Activated T-cell treated with anti-CD3 and anti-CD28 coated beads, Interleukin-2, amount 50 U/mL, for 24 hours (primary cell): ENCODE data around the gene AHRR.
"Not testable (repeated sequence)": the region's sequence is repeated elsewhere in the genome, so short reads cannot be mapped to it uniquely, and the experiment has no call there.

Experiments
- DNase-seq: peaks from one replicate; pipeline ENCODE4 v3.0.0-alpha.2; 2020
- H3K27ac Mint-ChIP-seq: 2 replicates; pipeline ENCODE4 v1.8.0; 2020; ENCODE audit warnings: mild to moderate bottlenecking, mixed read lengths
- H3K27me3 Mint-ChIP-seq: 2 replicates; pipeline ENCODE4 v1.8.0; 2020; ENCODE audit warnings: mixed read lengths
- H3K36me3 Mint-ChIP-seq: 2 replicates; pipeline ENCODE4 v1.8.0; 2020; ENCODE audit warnings: low read depth, mixed read lengths
- H3K4me1 Mint-ChIP-seq: 2 replicates; pipeline ENCODE4 v1.8.0; 2020; ENCODE audit warnings: low read depth, mixed read lengths
- H3K4me3 Mint-ChIP-seq: 2 replicates; pipeline ENCODE4 v1.8.0; 2020; ENCODE audit warnings: mild to moderate bottlenecking, moderate library complexity, mixed read lengths
- H3K9me3 Mint-ChIP-seq: 2 replicates; pipeline ENCODE4 v1.8.0; 2020; ENCODE audit warnings: mixed read lengths

The AHRR gene

GRCh38 chr5:321230-321725 lies at the start of gene AHRR:
TSS of gene AHRR (plus strand) at chr5:321714. CDS start at chr5:343903, 22,189 bp downstream.
- H3K27ac Mint-ChIP-seq, result peak within 1 kb of the TSS; percentile 64
- no peaks in the 10 kb centered on the region for H3K9me3 Mint-ChIP-seq
- H3K4me3 Mint-ChIP-seq, result peak within 1 kb of the TSS; percentile 76
- peaks cover 21% of the 10 kb centered on the region for H3K4me1 Mint-ChIP-seq
- peaks cover 17% of the 10 kb centered on the region for H3K36me3 Mint-ChIP-seq
- peak; percentile 75 for DNase-seq
- H3K27me3 Mint-ChIP-seq, result peaks cover 42% of the 10 kb centered on the region

- H3K4me3 Mint-ChIP-seq, result peak overlapping the region; percentile 86
- peaks cover 41% of the 10 kb centered on the region for H3K4me1 Mint-ChIP-seq
- H3K9me3 Mint-ChIP-seq, H3K27me3 Mint-ChIP-seq, DNase-seq: not testable (repeated sequence)
- H3K27ac Mint-ChIP-seq, result peak overlapping the region; percentile 97
- peaks cover 55% of the 10 kb centered on the region for H3K36me3 Mint-ChIP-seq
These were observed 49.7 kb upstream of the AHRR start for GRCh38 chr5:271828-272167.

GRCh38 chr5:273091-273490 lies 48.4 kb upstream of the AHRR start:
- H3K36me3 Mint-ChIP-seq, result peaks cover 49% of the 10 kb centered on the region

DNA sequence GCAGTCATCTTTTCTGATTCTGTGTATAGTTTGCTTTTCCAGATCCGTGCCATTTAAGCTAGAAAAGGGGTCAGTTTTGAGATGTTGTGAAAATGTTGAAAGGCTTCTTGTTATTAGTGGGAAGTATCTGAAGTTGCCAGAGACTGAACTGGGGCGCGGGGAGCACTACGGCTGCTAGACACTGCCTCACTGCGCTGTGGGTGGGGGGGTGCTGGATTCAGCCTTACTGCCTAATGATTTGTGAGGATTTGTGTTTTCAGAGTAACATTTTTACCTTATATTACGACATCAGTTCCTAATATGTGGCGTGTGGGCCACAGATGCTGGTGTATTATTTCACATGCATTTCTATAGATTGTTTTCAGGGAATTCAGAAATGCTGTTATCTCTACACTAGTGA lies 48.0 kb upstream of the AHRR start:
- Mint-ChIP-seq H3K27ac (peak overlapping the region; percentile 84), H3K4me1 (peaks cover 43% of the 10 kb centered on the region), H3K36me3 (peaks cover 53% of the 10 kb centered on the region), H3K4me3 (peak overlapping the region; percentile 78)
- H3K9me3 Mint-ChIP-seq, DNase-seq, H3K27me3 Mint-ChIP-seq: not testable (repeated sequence)

More at GRCh38 chr5:273091-273490, 48.4 kb upstream of the AHRR start:
- not testable (repeated sequence) for H3K27me3 Mint-ChIP-seq, DNase-seq, H3K9me3 Mint-ChIP-seq
- peak overlapping the region; percentile 78 for H3K4me3 Mint-ChIP-seq
- peak overlapping the region; percentile 84 for H3K27ac Mint-ChIP-seq
- peaks cover 41% of the 10 kb centered on the region for H3K4me1 Mint-ChIP-seq

GRCh38 chr5:274346-274745 lies 47.2 kb upstream of the AHRR start:
- not testable (repeated sequence) for DNase-seq, H3K27me3 Mint-ChIP-seq, H3K9me3 Mint-ChIP-seq
- Mint-ChIP-seq H3K36me3 (peaks cover 58% of the 10 kb centered on the region), H3K4me1 (peaks cover 48% of the 10 kb centered on the region), H3K27ac (peak overlapping the region; percentile 67), H3K4me3 (peak overlapping the region; percentile 20)

GRCh38 chr5:278646-279045 lies 42.9 kb upstream of the AHRR start:
- Mint-ChIP-seq H3K27ac (no peak overlapping the region), H3K36me3 (peaks cover 79% of the 10 kb centered on the region), H3K4me3 (no peak overlapping the region), H3K4me1 (peaks cover 67% of the 10 kb centered on the region), H3K9me3 (no peaks in the 10 kb centered on the region), H3K27me3 (no peaks in the 10 kb centered on the region)
- no peak for DNase-seq

DNA sequence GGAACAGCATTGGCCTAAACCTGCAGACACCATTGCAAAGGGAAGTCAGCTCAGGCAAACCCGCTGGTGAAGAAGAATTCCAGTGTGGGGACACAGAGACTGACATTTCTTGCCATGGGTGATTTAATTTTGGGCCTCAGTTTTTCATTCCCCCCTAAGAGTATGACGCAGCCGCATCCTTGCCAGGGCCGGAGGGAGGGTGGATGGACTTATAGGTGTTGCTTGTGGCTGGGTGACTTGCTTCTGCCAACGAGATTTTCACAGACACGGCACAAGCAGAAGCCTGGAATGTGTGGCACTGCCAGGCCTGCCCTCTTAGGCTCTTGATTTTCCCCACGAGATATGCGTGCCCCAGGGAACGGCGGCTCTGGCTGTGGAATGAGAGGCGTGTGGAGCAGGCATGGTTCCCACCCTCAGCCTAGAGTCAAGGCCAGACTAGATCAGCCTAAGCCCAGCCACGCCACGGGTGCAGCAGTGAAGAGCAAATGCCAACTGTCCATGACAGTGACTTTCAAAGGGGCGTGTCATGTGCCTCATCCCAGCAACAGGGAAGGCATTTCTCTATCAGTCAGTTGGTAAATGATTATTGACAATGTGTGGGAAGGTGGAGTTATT lies 42.4 kb upstream of the AHRR start:
- not testable (repeated sequence) for H3K27me3 Mint-ChIP-seq, H3K27ac Mint-ChIP-seq, H3K9me3 Mint-ChIP-seq, H3K4me3 Mint-ChIP-seq, DNase-seq
- Mint-ChIP-seq H3K36me3 (peaks cover 79% of the 10 kb centered on the region), H3K4me1 (peaks cover 68% of the 10 kb centered on the region)

DNA sequence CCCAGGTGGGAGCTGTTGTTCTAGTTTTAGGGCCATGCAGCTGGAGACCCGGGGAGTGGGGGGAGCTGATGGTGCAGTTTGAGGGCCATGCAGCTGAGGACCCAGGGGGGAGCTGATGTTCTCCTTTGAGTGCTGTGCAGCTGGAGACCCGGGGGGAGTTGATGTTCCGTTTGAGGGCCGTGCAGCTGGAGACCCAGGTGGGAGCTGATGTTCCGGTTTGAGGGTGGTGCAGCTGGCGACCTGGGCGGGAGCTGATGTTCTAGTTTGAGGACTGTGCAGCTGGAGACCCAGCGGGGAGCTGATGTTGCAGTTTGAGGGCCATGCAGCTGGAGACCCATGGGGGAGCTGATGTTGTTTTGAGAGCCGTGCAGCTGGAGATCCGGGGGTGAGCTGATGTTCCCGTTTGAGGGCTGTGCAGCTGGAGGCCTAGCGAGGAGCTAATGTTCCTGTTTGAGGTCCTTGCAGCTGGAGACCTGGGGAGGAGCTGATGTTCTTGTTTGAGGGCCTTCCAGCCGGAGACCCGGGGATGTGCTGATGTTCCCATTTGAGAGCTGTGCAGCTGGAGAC lies 35.4 kb upstream of the AHRR start:
- peaks cover 53% of the 10 kb centered on the region for H3K4me1 Mint-ChIP-seq
- DNase-seq, result no peak
- no peaks in the 10 kb centered on the region for H3K9me3 Mint-ChIP-seq
- no peak overlapping the region for H3K27ac Mint-ChIP-seq
- H3K4me3 Mint-ChIP-seq, result no peak overlapping the region
- peaks cover 84% of the 10 kb centered on the region for H3K36me3 Mint-ChIP-seq
- no peaks in the 10 kb centered on the region for H3K27me3 Mint-ChIP-seq

- not testable (repeated sequence) for DNase-seq, H3K9me3 Mint-ChIP-seq, H3K4me3 Mint-ChIP-seq, H3K27ac Mint-ChIP-seq, H3K27me3 Mint-ChIP-seq
- Mint-ChIP-seq H3K36me3 (peaks cover 66% of the 10 kb centered on the region), H3K4me1 (peaks cover 30% of the 10 kb centered on the region)
These were observed 31.3 kb upstream of the AHRR start for GRCh38 chr5:290200-290599.

- peaks cover 61% of the 10 kb centered on the region for H3K36me3 Mint-ChIP-seq
- H3K9me3 Mint-ChIP-seq, H3K27me3 Mint-ChIP-seq, DNase-seq, H3K27ac Mint-ChIP-seq, H3K4me3 Mint-ChIP-seq: not testable (repeated sequence)
- peaks cover 28% of the 10 kb centered on the region for H3K4me1 Mint-ChIP-seq
These were observed 30.2 kb upstream of the AHRR start for GRCh38 chr5:291345-291744.

GRCh38 chr5:294788-295187 lies 26.7 kb upstream of the AHRR start:
- not testable (repeated sequence) for H3K9me3 Mint-ChIP-seq

GRCh38 chr5:296207-296606 lies 25.3 kb upstream of the AHRR start:
- DNase-seq, H3K9me3 Mint-ChIP-seq, H3K27me3 Mint-ChIP-seq, H3K27ac Mint-ChIP-seq: not testable (repeated sequence)
- peaks cover 35% of the 10 kb centered on the region for H3K4me1 Mint-ChIP-seq
- H3K4me3 Mint-ChIP-seq, result peak overlapping the region; percentile 7
- H3K36me3 Mint-ChIP-seq, result peaks cover 38% of the 10 kb centered on the region

More at GRCh38 chr5:294788-295187, 26.7 kb upstream of the AHRR start:
- H3K27ac Mint-ChIP-seq, H3K4me3 Mint-ChIP-seq, DNase-seq, H3K27me3 Mint-ChIP-seq: not testable (repeated sequence)
- peaks cover 32% of the 10 kb centered on the region for H3K4me1 Mint-ChIP-seq
- H3K36me3 Mint-ChIP-seq, result peaks cover 48% of the 10 kb centered on the region

GRCh38 chr5:296954-297353 lies 24.6 kb upstream of the AHRR start:
- H3K27me3 Mint-ChIP-seq, H3K9me3 Mint-ChIP-seq, DNase-seq: not testable (repeated sequence)
- peak overlapping the region; percentile 13 for H3K4me3 Mint-ChIP-seq
- H3K4me1 Mint-ChIP-seq, result peaks cover 38% of the 10 kb centered on the region
- H3K27ac Mint-ChIP-seq, result peak overlapping the region; percentile 14
- H3K36me3 Mint-ChIP-seq, result peaks cover 35% of the 10 kb centered on the region

GRCh38 chr5:297448-297847 lies 24.1 kb upstream of the AHRR start:
- H3K27ac Mint-ChIP-seq, result peak overlapping the region; percentile 67
- H3K9me3 Mint-ChIP-seq, H3K27me3 Mint-ChIP-seq, H3K4me3 Mint-ChIP-seq, DNase-seq: not testable (repeated sequence)
- H3K4me1 Mint-ChIP-seq, result peaks cover 40% of the 10 kb centered on the region
- H3K36me3 Mint-ChIP-seq, result peaks cover 30% of the 10 kb centered on the region

DNA sequence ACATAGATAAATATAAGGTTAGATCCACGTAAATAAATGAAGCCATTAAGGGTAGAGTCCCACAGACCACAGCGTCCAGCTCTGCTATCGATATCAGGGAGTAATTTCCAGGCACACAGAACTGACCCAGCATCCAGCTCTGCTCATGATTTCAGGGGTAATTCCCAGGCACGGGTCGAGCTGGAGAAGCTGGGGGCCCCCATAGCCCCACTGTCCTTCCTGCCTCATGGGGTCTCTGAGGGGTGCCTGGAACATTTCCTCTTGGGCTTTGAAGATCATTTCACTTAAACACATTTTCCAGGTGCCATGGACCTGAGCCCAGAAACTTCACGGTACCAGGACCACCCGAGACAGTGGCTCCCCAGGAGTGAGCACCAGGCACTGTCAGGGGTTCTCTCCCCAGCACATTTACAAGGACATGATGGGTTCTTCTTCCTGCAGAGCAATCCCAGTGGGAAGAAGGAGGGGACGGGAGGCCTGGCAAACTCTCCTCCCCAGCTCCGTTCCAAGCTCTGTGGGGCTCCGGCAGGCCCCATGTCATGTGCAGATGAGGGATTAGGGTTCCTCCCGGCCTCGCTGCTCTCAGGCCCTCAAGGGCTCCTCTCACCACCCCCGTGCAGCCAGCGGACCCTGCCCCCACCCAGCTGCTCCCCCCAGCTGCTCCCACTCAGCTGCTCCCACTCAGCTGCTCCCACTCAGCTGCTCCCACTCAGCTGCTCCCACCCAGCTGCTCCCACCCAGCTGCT lies 23.4 kb upstream of the AHRR start:
- peaks cover 42% of the 10 kb centered on the region for H3K4me1 Mint-ChIP-seq
- not testable (repeated sequence) for H3K9me3 Mint-ChIP-seq, H3K27ac Mint-ChIP-seq

More for the DNA sequence above, 23.4 kb upstream of the AHRR start:
- not testable (repeated sequence) for H3K4me3 Mint-ChIP-seq, DNase-seq, H3K27me3 Mint-ChIP-seq
- H3K36me3 Mint-ChIP-seq, result peaks cover 23% of the 10 kb centered on the region
